Activated naive CD8-positive, alpha-beta T cell (primary cell): ENCODE data around the gene APOC3.
"Not testable (repeated sequence)": the region's sequence is repeated elsewhere in the genome, so short reads cannot be mapped to it uniquely, and the experiment has no call there.

ENCODE experiments used
- H3K27ac Mint-ChIP-seq: one replicate; pipeline ENCODE4 v1.8.0; 2021; ENCODE audit warnings: mixed read lengths
- H3K27me3 Mint-ChIP-seq: one replicate; pipeline ENCODE4 v1.8.0; 2021; ENCODE audit warnings: mixed read lengths
- H3K36me3 Mint-ChIP-seq: one replicate; pipeline ENCODE4 v1.8.0; 2021; ENCODE audit warnings: mixed read lengths
- H3K4me1 Mint-ChIP-seq: one replicate; pipeline ENCODE4 v1.8.0; 2021; ENCODE audit warnings: low read depth, mixed read lengths
- H3K4me3 Mint-ChIP-seq: one replicate; pipeline ENCODE4 v1.8.0; 2021; ENCODE audit warnings: mild to moderate bottlenecking, mixed read lengths
- H3K9me3 Mint-ChIP-seq: one replicate; pipeline ENCODE4 v1.8.0; 2021; ENCODE audit warnings: low read depth, mixed read lengths

APOC3 gene

GRCh38 chr11:116793772-116794097 is 36.0 kb upstream of the APOC3 start:
- Mint-ChIP-seq H3K36me3 (no peaks in the 10 kb centered on the region), H3K4me3 (no peak overlapping the region), H3K4me1 (peaks cover 7% of the 10 kb centered on the region), H3K27ac (no peak overlapping the region), H3K27me3 (no peaks in the 10 kb centered on the region), H3K9me3 (no peaks in the 10 kb centered on the region)

GRCh38 chr11:116794851-116795250 is 34.9 kb upstream of the APOC3 start:
- Mint-ChIP-seq H3K9me3 (no peaks in the 10 kb centered on the region), H3K4me1 (peaks cover 4% of the 10 kb centered on the region), H3K4me3 (no peak overlapping the region), H3K27me3 (peaks cover 2% of the 10 kb centered on the region), H3K27ac (no peak overlapping the region), H3K36me3 (no peaks in the 10 kb centered on the region)

GRCh38 chr11:116796548-116796947 is 33.2 kb upstream of the APOC3 start:
- no peaks in the 10 kb centered on the region for H3K4me1 Mint-ChIP-seq
- H3K27ac Mint-ChIP-seq: no peak overlapping the region
- H3K27me3 Mint-ChIP-seq: peaks cover 5% of the 10 kb centered on the region

GRCh38 chr11:116797816-116798215 is 31.9 kb upstream of the APOC3 start:
- Mint-ChIP-seq H3K27me3 (peaks cover 5% of the 10 kb centered on the region), H3K27ac (no peak overlapping the region), H3K4me3 (no peak overlapping the region), H3K4me1 (no peaks in the 10 kb centered on the region), H3K9me3 (no peaks in the 10 kb centered on the region), H3K36me3 (no peaks in the 10 kb centered on the region)

More at GRCh38 chr11:116796548-116796947, 33.2 kb upstream of the APOC3 start:
- Mint-ChIP-seq H3K4me3 (no peak overlapping the region), H3K9me3 (no peaks in the 10 kb centered on the region), H3K36me3 (no peaks in the 10 kb centered on the region)

- H3K9me3 Mint-ChIP-seq: no peaks in the 10 kb centered on the region
- H3K27ac Mint-ChIP-seq: no peak overlapping the region
Measured at GRCh38 chr11:116798368-116798767, 31.3 kb upstream of the APOC3 start.

GRCh38 chr11:116800610-116801009 is 29.1 kb upstream of the APOC3 start:
- Mint-ChIP-seq H3K9me3 (no peaks in the 10 kb centered on the region), H3K27ac (no peak overlapping the region), H3K4me3 (no peak overlapping the region), H3K4me1 (no peaks in the 10 kb centered on the region), H3K27me3 (peaks cover 5% of the 10 kb centered on the region), H3K36me3 (no peaks in the 10 kb centered on the region)

More at GRCh38 chr11:116798368-116798767, 31.3 kb upstream of the APOC3 start:
- H3K36me3 Mint-ChIP-seq: no peaks in the 10 kb centered on the region
- no peaks in the 10 kb centered on the region for H3K4me1 Mint-ChIP-seq
- peaks cover 5% of the 10 kb centered on the region for H3K27me3 Mint-ChIP-seq
- no peak overlapping the region for H3K4me3 Mint-ChIP-seq

- H3K27me3 Mint-ChIP-seq, H3K36me3 Mint-ChIP-seq, H3K4me3 Mint-ChIP-seq, H3K9me3 Mint-ChIP-seq, H3K4me1 Mint-ChIP-seq, H3K27ac Mint-ChIP-seq: not testable (repeated sequence)
Measured at GRCh38 chr11:116801662-116802061, 28.0 kb upstream of the APOC3 start.

- no peaks in the 10 kb centered on the region for H3K36me3 Mint-ChIP-seq
- H3K4me1 Mint-ChIP-seq: no peaks in the 10 kb centered on the region
- H3K27ac Mint-ChIP-seq: no peak overlapping the region
- H3K4me3 Mint-ChIP-seq: no peak overlapping the region
- peaks cover 5% of the 10 kb centered on the region for H3K27me3 Mint-ChIP-seq
- H3K9me3 Mint-ChIP-seq: no peaks in the 10 kb centered on the region
Measured at GRCh38 chr11:116804001-116804400, 25.7 kb upstream of the APOC3 start.

- Mint-ChIP-seq H3K27ac (no peak overlapping the region), H3K4me3 (no peak overlapping the region), H3K27me3 (no peaks in the 10 kb centered on the region), H3K9me3 (no peaks in the 10 kb centered on the region), H3K4me1 (no peaks in the 10 kb centered on the region), H3K36me3 (no peaks in the 10 kb centered on the region)
Measured at GRCh38 chr11:116807601-116808261, 22.0 kb upstream of the APOC3 start.

- H3K27me3 Mint-ChIP-seq: no peaks in the 10 kb centered on the region
- H3K27ac Mint-ChIP-seq: no peak overlapping the region
- H3K4me1 Mint-ChIP-seq: no peaks in the 10 kb centered on the region
- H3K36me3 Mint-ChIP-seq: no peaks in the 10 kb centered on the region
- H3K4me3 Mint-ChIP-seq: no peak overlapping the region
- no peaks in the 10 kb centered on the region for H3K9me3 Mint-ChIP-seq
Measured at GRCh38 chr11:116808262-116809175, 21.2 kb upstream of the APOC3 start.

GRCh38 chr11:116811194-116811593 is 18.5 kb upstream of the APOC3 start:
- no peaks in the 10 kb centered on the region for H3K27me3 Mint-ChIP-seq
- H3K9me3 Mint-ChIP-seq: no peaks in the 10 kb centered on the region

GRCh38 chr11:116812109-116812508 is 17.6 kb upstream of the APOC3 start:
- Mint-ChIP-seq H3K4me1 (no peaks in the 10 kb centered on the region), H3K4me3 (no peak overlapping the region), H3K9me3 (no peaks in the 10 kb centered on the region), H3K27ac (no peak overlapping the region), H3K36me3 (no peaks in the 10 kb centered on the region), H3K27me3 (no peaks in the 10 kb centered on the region)

More at GRCh38 chr11:116811194-116811593, 18.5 kb upstream of the APOC3 start:
- H3K27ac Mint-ChIP-seq: no peak overlapping the region
- no peak overlapping the region for H3K4me3 Mint-ChIP-seq
- no peaks in the 10 kb centered on the region for H3K4me1 Mint-ChIP-seq
- no peaks in the 10 kb centered on the region for H3K36me3 Mint-ChIP-seq

GRCh38 chr11:116813170-116813569 is 16.5 kb upstream of the APOC3 start:
- Mint-ChIP-seq H3K27ac (no peak overlapping the region), H3K9me3 (no peaks in the 10 kb centered on the region), H3K4me3 (no peak overlapping the region), H3K36me3 (no peaks in the 10 kb centered on the region), H3K4me1 (no peaks in the 10 kb centered on the region), H3K27me3 (no peaks in the 10 kb centered on the region)

- H3K4me1 Mint-ChIP-seq: no peaks in the 10 kb centered on the region
- H3K4me3 Mint-ChIP-seq: no peak overlapping the region
- no peaks in the 10 kb centered on the region for H3K27me3 Mint-ChIP-seq
- no peak overlapping the region for H3K27ac Mint-ChIP-seq
- no peaks in the 10 kb centered on the region for H3K36me3 Mint-ChIP-seq
- H3K9me3 Mint-ChIP-seq: no peaks in the 10 kb centered on the region
Measured at GRCh38 chr11:116813781-116814471, 15.8 kb upstream of the APOC3 start.

- Mint-ChIP-seq H3K36me3 (no peaks in the 10 kb centered on the region), H3K27me3 (no peaks in the 10 kb centered on the region), H3K27ac (no peak overlapping the region), H3K4me1 (no peaks in the 10 kb centered on the region), H3K4me3 (no peak overlapping the region), H3K9me3 (no peaks in the 10 kb centered on the region)
Measured at GRCh38 chr11:116814502-116814901, 15.2 kb upstream of the APOC3 start.
